SK-N-SH (cell line): ENCODE results near the gene CRIM1.

Experiments used
- CHD2 ChIP-seq: fragments of 150-350 bp; IDR thresholded peaks from 2 replicates; pipeline ENCODE4 v1.6.1; 2018; ENCODE audit warnings: low read length; ENCODE audit not compliant: partially characterized antibody
- EZH2phosphoT487 ChIP-seq: fragments of 200-600 bp; sonication (generic); IDR thresholded peaks from 2 replicates; pipeline ENCODE4 v1.6.1; 2017; ENCODE audit warnings: low read depth, mixed run types, mild to moderate bottlenecking, antibody characterized with exemption, moderate library complexity, borderline replicate concordance
- GATA2 ChIP-seq: sonication (generic); formaldehyde crosslinking; IDR thresholded peaks from 2 replicates; pipeline ENCODE4 v1.5.0; 2020; ENCODE audit warnings: mild to moderate bottlenecking, missing genetic modification reagents
- POLR2AphosphoS5 ChIP-seq: IDR thresholded peaks from 2 replicates; pipeline ENCODE4 v1.6.1; 2012; ENCODE audit warnings: low read depth, low read length
- SMC3 ChIP-seq: IDR thresholded peaks from 2 replicates; pipeline ENCODE4 v1.6.1; 2012; ENCODE audit warnings: low read depth, low read length, improper control_type of control experiment
- TEAD4 ChIP-seq: IDR thresholded peaks from 2 replicates; pipeline ENCODE4 v1.4.0; 2012; ENCODE audit warnings: mild to moderate bottlenecking, borderline replicate concordance; ENCODE audit not compliant: insufficient read depth

GRCh38 chr2:36584148-36584794, 228.7 kb downstream of the CRIM1 start:
- TF ChIP-seq SMC3 (no peak), POLR2AphosphoS5 (no peak), EZH2phosphoT487 (no peak), TEAD4 (no peak), GATA2 (CRISPR knock-in tag) (no peak), CHD2 (no peak)
